Muscle layer of duodenum (tissue), 2 donors: Measurements from ENCODE around the gene TAF1C.

Source experiments
- H3K27ac ChIP-seq: one replicate; pipeline ENCODE4 v1.7.0; 2013; ENCODE audit warnings: mild to moderate bottlenecking, low read length
- H3K27me3 ChIP-seq: one replicate; pipeline ENCODE4 v1.7.0; 2013; ENCODE audit warnings: low read depth, mild to moderate bottlenecking, control low read depth, low read length
- H3K36me3 ChIP-seq, 2 donors: one replicate each; pipeline ENCODE4 v1.7.0; 2013; ENCODE audit warnings: low read length in 2 of 2, control low read depth in 1 of 2, mild to moderate bottlenecking in 1 of 2; ENCODE audit not compliant: insufficient read depth in 2 of 2, control insufficient read depth in 1 of 2
- H3K4me1 ChIP-seq, 2 donors: one replicate each; pipeline ENCODE4 v1.7.0; 2013; ENCODE audit warnings: low read length in 2 of 2, mild to moderate bottlenecking in 2 of 2, control low read depth in 1 of 2, moderate library complexity in 1 of 2; ENCODE audit not compliant: insufficient read depth in 2 of 2, control insufficient read depth in 1 of 2
- H3K4me3 ChIP-seq, 2 donors: one replicate each; pipeline ENCODE4 v1.7.0; 2013; ENCODE audit warnings: low read length in 2 of 2, low read depth in 1 of 2, mild to moderate bottlenecking in 1 of 2
- H3K9me3 ChIP-seq, 2 donors: one replicate each; pipeline ENCODE4 v1.7.0; 2013; ENCODE audit warnings: low read length in 2 of 2, control low read depth in 1 of 2, mild to moderate bottlenecking in 1 of 2; ENCODE audit not compliant: control insufficient read depth in 1 of 2
- donor health status: healthy.

The TAF1C gene

DNA sequence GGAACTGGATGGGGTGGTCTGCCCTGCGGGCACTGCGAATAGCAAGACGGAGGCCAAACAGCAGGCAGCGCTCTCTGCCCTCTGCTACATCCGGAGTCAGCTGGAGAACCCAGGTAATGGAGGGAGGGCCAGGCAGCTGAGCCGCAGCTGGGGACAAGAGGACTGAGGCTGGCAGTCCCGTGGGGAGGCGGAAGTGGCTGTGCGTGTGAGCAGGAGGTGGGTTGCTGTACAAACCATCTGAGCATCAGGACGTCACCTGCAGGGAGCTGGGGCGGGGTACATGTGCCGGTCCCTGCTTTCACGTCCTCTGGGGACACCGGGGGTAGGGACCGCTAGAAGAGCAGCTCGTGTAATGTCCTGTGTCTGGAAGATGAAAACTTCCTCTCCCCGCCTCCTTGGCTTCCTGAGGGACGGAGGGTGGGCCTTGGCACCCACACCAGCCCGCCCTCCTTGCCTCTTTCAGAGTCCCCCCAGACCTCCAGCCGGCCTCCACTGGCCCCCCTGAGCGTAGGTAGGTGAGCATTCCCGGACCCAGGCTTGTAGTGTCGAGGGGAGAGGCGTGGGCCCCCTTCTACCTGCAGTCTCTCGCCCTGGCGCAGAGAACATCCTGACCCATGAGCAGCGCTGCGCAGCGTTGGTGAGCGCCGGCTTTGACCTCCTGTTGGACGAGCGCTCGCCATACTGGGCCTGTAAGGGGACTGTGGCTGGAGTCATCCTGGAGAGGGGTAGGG lies 7.8 kb upstream of the TAF1C start:
- Histone ChIP-seq H3K4me3 (no peak overlapping the region), H3K27me3 (no peaks in the 10 kb centered on the region), H3K9me3 (no peaks in the 10 kb centered on the region), H3K4me1 (peaks cover 0 to 4% of the 10 kb centered on the region in 2 donors), H3K27ac (no peak overlapping the region), H3K36me3 (no peaks in the 10 kb centered on the region)

DNA sequence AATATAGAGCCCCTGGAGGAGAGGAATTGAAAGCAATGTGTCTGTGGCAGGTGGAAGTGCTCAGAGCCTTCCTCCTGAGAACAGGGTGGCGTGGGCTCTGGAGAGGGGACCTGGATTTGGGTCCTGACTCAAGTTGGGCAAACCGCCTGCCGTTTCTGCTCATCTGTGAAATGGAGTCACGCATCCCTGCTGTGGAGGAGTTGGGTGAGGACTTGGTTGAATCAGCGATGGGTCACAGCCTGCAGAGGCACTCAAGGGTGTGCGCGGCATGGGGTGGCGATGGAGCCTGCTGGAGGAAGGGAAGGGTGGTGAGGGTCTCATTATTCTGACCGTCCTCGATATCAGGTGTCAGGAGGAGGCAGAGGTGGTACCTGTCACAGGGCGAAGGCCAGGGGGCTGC lies 7.2 kb upstream of the TAF1C start:
- Histone ChIP-seq H3K4me3 (no peak overlapping the region), H3K9me3 (no peaks in the 10 kb centered on the region), H3K27ac (no peak overlapping the region), H3K27me3 (no peaks in the 10 kb centered on the region), H3K4me1 (peaks cover 0 to 3% of the 10 kb centered on the region in 2 donors), H3K36me3 (no peaks in the 10 kb centered on the region)

DNA sequence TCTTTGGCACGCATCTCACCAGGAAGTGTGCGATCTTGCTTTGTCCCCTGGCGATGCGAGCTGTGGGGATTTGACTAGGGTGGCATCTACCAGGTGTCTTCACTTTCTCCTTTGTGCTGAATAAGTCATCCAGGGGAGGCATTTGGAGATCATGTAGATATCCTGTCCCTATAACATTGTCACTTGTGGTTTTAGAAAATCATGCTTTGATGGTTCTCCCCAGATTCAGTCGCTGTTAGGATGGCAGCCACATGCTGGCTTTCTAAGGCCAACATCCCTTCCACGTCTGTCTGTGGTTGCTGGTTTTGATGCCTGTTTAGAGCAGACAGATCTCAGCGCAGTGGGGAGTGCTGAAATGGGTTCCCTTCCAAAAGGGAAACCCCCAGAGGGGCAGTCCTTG lies 6.6 kb upstream of the TAF1C start:
- Histone ChIP-seq H3K36me3 (no peaks in the 10 kb centered on the region), H3K4me3 (no peak overlapping the region), H3K27me3 (no peaks in the 10 kb centered on the region), H3K9me3 (no peaks in the 10 kb centered on the region), H3K27ac (no peak overlapping the region), H3K4me1 (no peaks in the 10 kb centered on the region)

GRCh38 chr16:84191466-84191865 lies 4.6 kb upstream of the TAF1C start:
- Histone ChIP-seq H3K36me3 (no peaks in the 10 kb centered on the region), H3K27ac (no peak overlapping the region), H3K9me3 (no peaks in the 10 kb centered on the region), H3K27me3 (no peaks in the 10 kb centered on the region), H3K4me3 (no peak overlapping the region), H3K4me1 (no peaks in the 10 kb centered on the region)

DNA sequence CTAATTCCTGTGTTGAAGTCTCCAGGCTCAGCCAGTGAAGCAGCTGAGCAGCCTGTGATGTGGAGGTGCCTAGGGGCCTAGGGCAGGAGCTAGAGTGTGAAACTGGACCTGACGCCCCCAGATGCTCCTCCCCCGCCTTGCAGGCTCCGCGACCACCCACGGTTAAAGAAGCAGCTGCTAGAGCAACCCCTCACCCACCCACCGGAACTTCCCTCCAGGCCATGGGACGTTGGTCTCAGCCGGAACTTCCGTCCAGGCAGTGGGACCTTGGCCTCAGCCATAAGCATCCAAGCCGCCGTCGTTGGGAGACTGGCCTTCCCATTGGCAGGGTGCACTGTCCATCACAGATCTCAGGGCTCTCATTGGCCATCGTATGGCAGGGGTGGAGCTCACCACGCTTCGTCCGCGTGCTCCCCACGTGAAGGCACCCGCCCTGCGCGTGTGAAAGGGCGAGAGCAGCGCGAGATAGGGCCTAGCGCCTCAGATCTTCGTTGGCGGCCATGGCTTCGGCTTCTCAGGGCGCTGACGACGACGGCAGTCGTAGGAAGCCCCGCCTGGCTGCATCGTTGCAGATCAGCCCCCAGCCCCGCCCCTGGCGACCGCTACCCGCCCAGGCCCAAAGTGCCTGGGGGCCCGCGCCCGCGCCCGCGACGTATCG lies 4.0 kb upstream of the TAF1C start, which contains the start of gene ADAD2:
ADAD2 (plus strand) TSS at position 427 of the 658 bp plus-strand sequence; CDS start at position 501, 74 bp downstream.
- Histone ChIP-seq H3K27ac (no peak within 1 kb of the TSS), H3K27me3 (no peaks in the 10 kb centered on the region), H3K4me3 (no peak within 1 kb of the TSS), H3K9me3 (no peaks in the 10 kb centered on the region), H3K36me3 (no peaks in the 10 kb centered on the region), H3K4me1 (peaks cover 0 to 6% of the 10 kb centered on the region in 2 donors)

DNA sequence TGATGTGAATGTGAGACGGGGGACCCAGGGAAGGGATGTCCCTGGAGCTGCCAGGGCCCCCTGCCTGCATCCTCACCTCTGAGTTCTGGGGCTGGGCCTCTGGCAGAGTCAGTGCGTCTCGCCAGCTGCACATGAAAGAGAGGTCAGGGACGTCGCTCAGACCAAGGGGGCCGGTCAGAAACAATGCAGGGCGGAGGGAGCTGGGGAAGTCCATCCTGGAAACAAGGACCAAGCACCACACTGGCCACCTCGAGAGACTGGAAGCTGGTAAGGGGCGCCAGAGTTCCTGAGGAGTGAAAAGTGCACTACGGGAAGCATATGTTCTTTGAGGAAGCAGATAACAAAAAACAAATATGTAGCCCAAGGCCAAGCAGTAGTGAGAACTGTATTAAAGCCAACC lies 2.1 kb downstream of the TAF1C start:
- Histone ChIP-seq H3K9me3 (no peaks in the 10 kb centered on the region), H3K27me3 (no peaks in the 10 kb centered on the region), H3K36me3 (peaks cover 20 to 44% of the 10 kb centered on the region in 2 donors), H3K27ac (no peak overlapping the region), H3K4me3 (no peak overlapping the region), H3K4me1 (peaks cover 0 to 18% of the 10 kb centered on the region in 2 donors)

DNA sequence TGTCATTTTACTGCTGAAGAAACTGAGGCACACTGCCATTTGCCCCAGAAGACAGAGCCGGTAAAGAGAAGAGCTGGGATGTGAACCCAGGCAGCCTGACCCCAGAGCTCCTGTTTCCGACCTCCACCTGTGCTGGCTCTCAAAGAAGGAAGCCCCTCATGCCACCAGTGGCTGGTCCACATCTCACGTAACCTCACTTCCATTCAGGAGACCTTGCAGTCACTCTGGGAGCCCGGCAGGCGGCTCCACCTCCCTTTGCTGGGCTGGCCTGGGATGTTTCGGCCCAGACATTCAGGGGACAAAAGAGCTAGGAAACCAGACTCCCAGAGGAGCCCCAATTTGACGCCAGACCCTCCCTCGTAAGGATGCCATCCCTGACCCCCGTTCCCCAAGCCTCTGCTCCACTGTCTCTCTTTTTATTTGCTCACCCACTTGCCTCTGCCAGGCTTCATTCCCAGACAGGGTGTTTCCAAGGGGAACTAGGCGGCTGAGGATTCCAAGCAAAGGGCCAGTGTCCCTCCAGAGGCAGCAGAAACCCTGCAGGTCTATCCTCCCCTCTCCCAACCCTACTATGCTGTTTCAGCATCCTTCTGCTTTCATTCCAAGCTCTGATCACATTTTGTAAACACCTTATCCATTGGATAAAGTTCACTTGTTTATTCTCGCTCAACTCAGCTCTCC lies 2.8 kb downstream of the TAF1C start:
- H3K4me1 ChIP-seq, result peaks cover 0 to 18% of the 10 kb centered on the region in 2 donors
- H3K4me3 ChIP-seq, result no peak overlapping the region
- no peaks in the 10 kb centered on the region for H3K9me3 ChIP-seq
- no peak overlapping the region for H3K27ac ChIP-seq
- H3K27me3 ChIP-seq, result no peaks in the 10 kb centered on the region
- peaks cover 20 to 51% of the 10 kb centered on the region in 2 donors for H3K36me3 ChIP-seq

DNA sequence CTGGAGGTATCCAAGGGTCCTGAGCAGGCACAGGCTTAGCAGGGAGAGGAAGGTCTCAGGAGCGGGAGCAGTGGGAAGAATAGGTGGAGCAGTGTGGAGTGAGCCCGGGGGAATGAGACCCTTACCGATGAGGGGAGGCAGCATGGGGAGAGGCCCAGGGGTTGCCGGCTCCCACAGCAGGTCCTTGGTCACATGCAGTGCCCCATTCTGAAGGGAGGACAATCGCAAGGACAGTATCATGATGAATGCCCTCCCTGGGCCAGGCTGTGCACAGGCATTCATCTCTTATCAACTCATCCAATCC lies 3.3 kb downstream of the TAF1C start:
- Histone ChIP-seq H3K27me3 (no peaks in the 10 kb centered on the region), H3K4me1 (peaks cover 0 to 20% of the 10 kb centered on the region in 2 donors), H3K9me3 (no peaks in the 10 kb centered on the region), H3K27ac (no peak overlapping the region), H3K36me3 (peaks cover 24 to 57% of the 10 kb centered on the region in 2 donors), H3K4me3 (no peak overlapping the region)

DNA sequence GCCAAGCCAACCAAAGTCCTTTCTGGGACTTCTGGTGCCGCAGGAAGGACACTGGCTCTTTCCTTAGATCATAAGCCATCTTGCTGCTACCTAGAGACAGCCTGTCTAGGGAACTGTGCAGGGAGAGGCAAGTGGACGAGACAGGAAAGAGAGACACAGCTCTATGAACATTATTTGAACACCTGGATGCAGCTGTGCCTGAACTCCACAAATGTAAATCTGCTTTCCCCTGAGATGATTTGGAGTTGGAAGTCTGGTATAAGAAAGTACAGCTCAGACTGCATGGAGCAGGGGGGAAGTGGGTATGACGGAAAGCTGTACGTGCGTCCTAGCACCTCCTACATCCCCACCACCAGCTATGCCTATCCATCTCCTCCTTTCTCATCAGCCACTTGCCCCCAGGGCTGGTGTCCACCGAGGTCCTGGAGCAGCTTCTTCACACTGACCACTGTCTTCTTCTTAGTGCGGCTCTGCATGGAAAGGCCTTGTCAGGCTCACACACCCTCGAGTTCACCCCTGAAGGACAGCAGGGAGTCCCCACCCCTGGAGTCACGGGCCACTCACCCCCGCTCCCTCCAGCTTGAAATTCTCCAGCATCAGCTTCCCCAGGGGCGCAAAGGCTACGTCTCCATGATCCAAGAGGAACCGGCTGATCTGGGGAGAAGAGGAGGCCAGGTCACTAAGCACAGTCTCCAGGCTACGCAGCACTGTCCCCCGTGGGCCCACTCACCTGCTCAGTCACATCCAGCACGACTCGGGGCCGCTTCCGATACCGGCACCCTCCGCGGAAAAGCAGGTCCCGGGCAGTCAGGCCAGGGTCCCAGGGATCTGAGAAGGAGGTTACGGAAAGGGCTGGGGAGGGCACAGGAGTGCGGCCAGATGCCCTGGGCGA lies 3.9 kb downstream of the TAF1C start:
- Histone ChIP-seq H3K27ac (no peak overlapping the region), H3K27me3 (no peaks in the 10 kb centered on the region), H3K4me3 (no peak overlapping the region), H3K4me1 (peaks cover 3 to 26% of the 10 kb centered on the region in 2 donors), H3K9me3 (no peaks in the 10 kb centered on the region), H3K36me3 (peaks cover 24 to 59% of the 10 kb centered on the region in 2 donors)

DNA sequence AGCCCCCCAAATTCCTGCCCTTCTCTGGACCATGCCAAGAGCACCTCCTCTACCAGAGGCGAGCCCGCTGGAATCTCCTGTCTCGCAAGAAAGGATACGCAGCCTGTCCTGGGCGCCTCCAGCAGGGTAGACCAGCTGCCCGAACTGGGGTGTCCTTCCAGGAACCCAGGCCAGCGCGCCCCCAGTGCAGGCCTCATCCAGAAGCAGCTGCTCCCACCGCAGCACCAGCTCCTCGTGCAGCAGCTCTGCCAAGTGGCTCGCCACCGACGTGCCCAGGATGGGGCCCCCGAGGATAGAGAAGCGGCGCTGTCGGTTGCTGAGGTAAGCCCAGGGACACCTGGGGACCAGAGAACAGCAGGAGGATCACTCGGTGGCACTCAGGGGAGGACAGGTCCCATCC lies 4.8 kb downstream of the TAF1C start:
- Histone ChIP-seq H3K4me1 (peaks cover 6 to 34% of the 10 kb centered on the region in 2 donors), H3K27ac (no peak overlapping the region), H3K36me3 (peaks cover 24 to 59% of the 10 kb centered on the region in 2 donors), H3K4me3 (no peak overlapping the region), H3K27me3 (no peaks in the 10 kb centered on the region), H3K9me3 (no peaks in the 10 kb centered on the region)
